Neuronal stem cell (in vitro differentiated cells): Measurements from ENCODE around the gene TRAPPC3L.
A peak's percentile ranks its signal among the peaks of the same experiment; 100 is the strongest.

ENCODE experiments used
- DNase-seq: peaks from one replicate; pipeline ENCODE4 v3.0.0-alpha.2; 2013; ENCODE audit warnings: low spot score
- H2AFZ ChIP-seq: one replicate; pipeline ENCODE4 v1.6.1; 2013; ENCODE audit warnings: mild to moderate bottlenecking, low read length, inconsistent platforms
- H2AK5ac ChIP-seq: 2 replicates; pipeline ENCODE4 v1.6.1; 2013; ENCODE audit warnings: low read depth, mild to moderate bottlenecking, inconsistent platforms, low read length, moderate library complexity, mixed read lengths
- H2BK120ac ChIP-seq: 2 replicates; pipeline ENCODE4 v1.6.1; 2013; ENCODE audit warnings: low read depth, mild to moderate bottlenecking, inconsistent platforms, low read length, moderate library complexity, mixed read lengths
- H2BK12ac ChIP-seq: one replicate; pipeline ENCODE4 v1.6.1; 2013; ENCODE audit warnings: low read length, inconsistent platforms
- H2BK15ac ChIP-seq: 2 replicates; pipeline ENCODE4 v1.6.1; 2013; ENCODE audit warnings: mild to moderate bottlenecking, low read length, inconsistent platforms, mixed read lengths
- H2BK5ac ChIP-seq: one replicate; pipeline ENCODE4 v1.6.1; 2013; ENCODE audit warnings: inconsistent platforms, mild to moderate bottlenecking, low read length, moderate library complexity
- H3K14ac ChIP-seq: one replicate; pipeline ENCODE4 v1.6.1; 2013; ENCODE audit warnings: low read length, inconsistent platforms
- H3K18ac ChIP-seq: 2 replicates; pipeline ENCODE4 v1.6.1; 2013; ENCODE audit warnings: low read length, inconsistent platforms
- H3K23ac ChIP-seq: 2 replicates; pipeline ENCODE4 v1.6.1; 2013; ENCODE audit warnings: low read depth, mild to moderate bottlenecking, mixed read lengths, low read length, inconsistent platforms; ENCODE audit not compliant: poor library complexity
- H3K27ac ChIP-seq: replicated peaks from 3 replicates; pipeline ENCODE4 v1.5.1; 2013; ENCODE audit warnings: low read length, inconsistent platforms
- H3K27me3 ChIP-seq, 3 experiments: 2 replicates each; pipeline ENCODE4 v1.6.1; 2013; ENCODE audit warnings: low read length in 3 of 3, mild to moderate bottlenecking in 2 of 3, inconsistent platforms in 1 of 3, low read depth in 1 of 3, mixed read lengths in 1 of 3, moderate library complexity in 1 of 3; ENCODE audit not compliant: control insufficient read depth in 3 of 3, insufficient read depth in 3 of 3
- H3K36me3 ChIP-seq, 2 donors: replicated peaks in 1 of 2; 2 replicates each; pipeline ENCODE4 v1.6.1; 2013; ENCODE audit warnings: low read length in 2 of 2; ENCODE audit not compliant: control insufficient read depth in 2 of 2, insufficient read depth in 2 of 2
- H3K4ac ChIP-seq: 2 replicates; pipeline ENCODE4 v1.6.1; 2013; ENCODE audit warnings: inconsistent platforms, mild to moderate bottlenecking, low read length, moderate library complexity
- H3K4me1 ChIP-seq, 2 donors: 1 replicate in 1 of 2; 2 replicates in 1 of 2; pipeline ENCODE4 v1.6.1; 2013; ENCODE audit warnings: low read length in 2 of 2, low read depth in 1 of 2; ENCODE audit not compliant: control insufficient read depth in 2 of 2, insufficient read depth in 1 of 2
- H3K4me2 ChIP-seq: one replicate; pipeline ENCODE4 v1.6.1; 2013; ENCODE audit warnings: mild to moderate bottlenecking, low read length, inconsistent platforms; ENCODE audit not compliant: insufficient read depth, poor library complexity, severe bottlenecking
- H3K4me3 ChIP-seq, 2 donors: 2 replicates each; pipeline ENCODE4 v1.5.1; 2013; ENCODE audit warnings: low read length in 2 of 2, mild to moderate bottlenecking in 2 of 2, inconsistent platforms in 1 of 2, moderate library complexity in 1 of 2
- H3K79me1 ChIP-seq: one replicate; pipeline ENCODE4 v1.6.1; 2013; ENCODE audit warnings: low read depth, mild to moderate bottlenecking, inconsistent platforms, low read length, moderate library complexity
- H3K9ac ChIP-seq: one replicate; pipeline ENCODE4 v1.6.1; 2013; ENCODE audit warnings: mild to moderate bottlenecking, low read depth, low read length, inconsistent platforms; ENCODE audit not compliant: poor library complexity
- H3K9me3 ChIP-seq, 2 donors: replicated peaks in 1 of 2; 2 replicates each; pipeline versions ENCODE3 to v1.6.1; 2013; ENCODE audit warnings: low read length in 2 of 2, mild to moderate bottlenecking in 2 of 2, inconsistent platforms in 1 of 2, low read depth in 1 of 2, mixed read lengths in 1 of 2, moderate library complexity in 1 of 2; ENCODE audit not compliant: control insufficient read depth in 2 of 2, insufficient read depth in 1 of 2
- H4K8ac ChIP-seq: one replicate; pipeline ENCODE4 v1.6.1; 2013; ENCODE audit warnings: low read depth, mild to moderate bottlenecking, inconsistent platforms, low read length, moderate library complexity
- H4K91ac ChIP-seq: one replicate; pipeline ENCODE4 v1.6.1; 2013; ENCODE audit warnings: low read length, low read depth, mild to moderate bottlenecking, inconsistent platforms; ENCODE audit not compliant: poor library complexity
- WGBS, 2 donors: extraction: QIAGEN DNeasy Blood & Tissue Kit; methylation state at CpG; one replicate each; pipeline ENCODE4 v1.1.7; 2013; ENCODE audit warnings: missing lambda C conversion rate in 2 of 2, mixed read lengths in 1 of 2; ENCODE audit not compliant: insufficient read length in 2 of 2, insufficient replicate concordance in 1 of 2; ENCODE audit errors: extremely low coverage in 2 of 2; 5-methylcytosine and 5-hydroxymethylcytosine counted together

The TRAPPC3L gene

GRCh38 chr6:116451916-116452315, 93.6 kb downstream of the TRAPPC3L start:
- no peak overlapping the region for H4K91ac ChIP-seq
- H3K4me1 ChIP-seq, result peaks cover 2 to 7% of the 10 kb centered on the region in 2 donors
- H2AK5ac ChIP-seq, result no peak overlapping the region
- no peak overlapping the region for H3K4me3 ChIP-seq
- no peak overlapping the region for H2BK5ac ChIP-seq
- H3K79me1 ChIP-seq, result no peaks in the 10 kb centered on the region
- H3K9me3 ChIP-seq, result no peaks in the 10 kb centered on the region
- H4K8ac ChIP-seq, result no peak overlapping the region
- H2BK12ac ChIP-seq, result no peak overlapping the region
- H2AFZ ChIP-seq, result no peak overlapping the region
- no peak overlapping the region for H3K18ac ChIP-seq
- no peak overlapping the region for H3K4ac ChIP-seq
- H3K36me3 ChIP-seq, result no peaks in the 10 kb centered on the region
- no peak overlapping the region for H2BK120ac ChIP-seq
- no peak overlapping the region for H3K23ac ChIP-seq
- no peak for DNase-seq
- H3K27ac ChIP-seq, result no peak overlapping the region
- H3K9ac ChIP-seq, result no peak overlapping the region
- H3K4me2 ChIP-seq, result no peak overlapping the region
- no peaks in the 10 kb centered on the region for H3K27me3 ChIP-seq
- no peak overlapping the region for H2BK15ac ChIP-seq
- no peak overlapping the region for H3K14ac ChIP-seq

- no peak overlapping the region for H3K23ac ChIP-seq
- no peak overlapping the region for H3K4me2 ChIP-seq
- no peak overlapping the region for H3K4me3 ChIP-seq
- H2BK120ac ChIP-seq, result no peak overlapping the region
- no peak overlapping the region for H3K9ac ChIP-seq
- H2AFZ ChIP-seq, result peak overlapping the region; percentile 44
- no peak overlapping the region for H2BK15ac ChIP-seq
- H3K18ac ChIP-seq, result no peak overlapping the region
- H3K4me1 ChIP-seq, result peaks cover 2 to 7% of the 10 kb centered on the region in 2 donors
- H2BK12ac ChIP-seq, result no peak overlapping the region
- no peaks in the 10 kb centered on the region for H3K79me1 ChIP-seq
- no peak overlapping the region for H2AK5ac ChIP-seq
- peak overlapping the region; percentile 52 for H4K8ac ChIP-seq
- H3K14ac ChIP-seq, result no peak overlapping the region
- H3K4ac ChIP-seq, result no peak overlapping the region
- H3K36me3 ChIP-seq, result no peaks in the 10 kb centered on the region
- no peak overlapping the region for H2BK5ac ChIP-seq
- H3K9me3 ChIP-seq, result no peaks in the 10 kb centered on the region
- H4K91ac ChIP-seq, result no peak overlapping the region
- no CpG with 5 or more reads among the region's 9 CpGs for WGBS, 2 donors
- no peak for DNase-seq
- H3K27ac ChIP-seq, result no peak overlapping the region
- H3K27me3 ChIP-seq, result no peaks in the 10 kb centered on the region
Observed at GRCh38 chr6:116450769-116451740, 94.4 kb downstream of the TRAPPC3L start.

GRCh38 chr6:116450185-116450710, 95.2 kb downstream of the TRAPPC3L start:
- H3K36me3 ChIP-seq, result no peaks in the 10 kb centered on the region
- no peak overlapping the region for H3K4ac ChIP-seq
- no peak overlapping the region for H2AK5ac ChIP-seq
- no peak overlapping the region for H2BK15ac ChIP-seq
- no peaks in the 10 kb centered on the region for H3K9me3 ChIP-seq
- no peak overlapping the region for H3K4me3 ChIP-seq
- H2BK5ac ChIP-seq, result no peak overlapping the region
- H3K4me1 ChIP-seq, result peaks cover 2 to 7% of the 10 kb centered on the region in 2 donors
- no peak overlapping the region for H3K27ac ChIP-seq
- WGBS, 2 donors, result no CpG with 5 or more reads among the region's 1 CpG
- no peak overlapping the region for H3K9ac ChIP-seq
- no peak overlapping the region for H2BK12ac ChIP-seq
- no peak overlapping the region for H4K91ac ChIP-seq
- no peaks in the 10 kb centered on the region for H3K79me1 ChIP-seq
- no peak overlapping the region for H4K8ac ChIP-seq
- DNase-seq, result no peak
- H3K18ac ChIP-seq, result no peak overlapping the region
- H2AFZ ChIP-seq, result no peak overlapping the region
- H3K14ac ChIP-seq, result no peak overlapping the region
- no peak overlapping the region for H3K23ac ChIP-seq
- H2BK120ac ChIP-seq, result no peak overlapping the region
- H3K27me3 ChIP-seq, result no peaks in the 10 kb centered on the region
- H3K4me2 ChIP-seq, result no peak overlapping the region

- H2BK12ac ChIP-seq, result no peak overlapping the region
- H3K36me3 ChIP-seq, result no peaks in the 10 kb centered on the region
- H2BK120ac ChIP-seq, result no peak overlapping the region
- no peak overlapping the region for H2BK5ac ChIP-seq
- no peak overlapping the region for H3K9ac ChIP-seq
- H3K23ac ChIP-seq, result no peak overlapping the region
- no peak overlapping the region for H3K14ac ChIP-seq
- WGBS, 2 donors, result no CpG with 5 or more reads among the region's 1 CpG
- no peak for DNase-seq
- H3K27me3 ChIP-seq, result no peaks in the 10 kb centered on the region
- peaks cover 2 to 7% of the 10 kb centered on the region in 2 donors for H3K4me1 ChIP-seq
- no peak overlapping the region for H3K27ac ChIP-seq
- no peak overlapping the region for H3K4ac ChIP-seq
- no peak overlapping the region for H4K91ac ChIP-seq
- H3K4me3 ChIP-seq, result no peak overlapping the region
- no peak overlapping the region for H4K8ac ChIP-seq
- no peak overlapping the region for H3K4me2 ChIP-seq
- H2BK15ac ChIP-seq, result no peak overlapping the region
- no peak overlapping the region for H2AK5ac ChIP-seq
- no peak overlapping the region for H2AFZ ChIP-seq
- H3K9me3 ChIP-seq, result no peaks in the 10 kb centered on the region
- H3K18ac ChIP-seq, result no peak overlapping the region
- H3K79me1 ChIP-seq, result no peaks in the 10 kb centered on the region
Observed at GRCh38 chr6:116449565-116449964, 95.9 kb downstream of the TRAPPC3L start.
